CD4-positive, CD25-positive, alpha-beta regulatory T cell (primary cell): ENCODE data around the gene SETBP1. TPM values are rescaled to one million over a fixed set of nuclear protein-coding genes. Genes with fewer than 3 reads are reported as not detected.

Experiments
- ATAC-seq, 2 donors: fragments of 150-1000 bp; cut with Tn5 transposase; one replicate each; pipeline ENCODE4 v1.10.0; 2021; ENCODE audit warnings: low read depth in 2 of 2, moderate number of reproducible peaks in 2 of 2, moderate library complexity in 1 of 2
- DNase-seq, 3 donors: peaks; one replicate each; pipeline versions ENCODE4 v3.0.0 to v3.0.0-alpha.2; 2012 to 2022; ENCODE audit warnings: mixed read lengths in 1 of 3
- H3K27ac ChIP-seq: one replicate; pipeline ENCODE4 v1.7.0; 2013; ENCODE audit warnings: mild to moderate bottlenecking, low read length; ENCODE audit not compliant: insufficient read depth, poor library complexity, severe bottlenecking
- H3K27me3 ChIP-seq: one replicate; pipeline ENCODE4 v1.7.0; 2013; ENCODE audit warnings: low read length; ENCODE audit not compliant: control insufficient read depth, insufficient read depth
- H3K36me3 ChIP-seq: one replicate; pipeline ENCODE4 v1.7.0; 2013; ENCODE audit warnings: mild to moderate bottlenecking, low read length, moderate library complexity; ENCODE audit not compliant: control insufficient read depth, insufficient read depth
- H3K4me1 ChIP-seq: 2 replicates; pipeline ENCODE4 v1.7.0; 2013; ENCODE audit warnings: mild to moderate bottlenecking, low read length; ENCODE audit not compliant: insufficient read depth, control insufficient read depth, poor library complexity, severe bottlenecking
- H3K4me3 ChIP-seq: one replicate; pipeline ENCODE4 v1.7.0; 2013; ENCODE audit warnings: low read depth, mild to moderate bottlenecking, low read length, moderate library complexity
- H3K9me3 ChIP-seq, 2 experiments: 1 replicate in 1 of 2; 2 replicates in 1 of 2; pipeline ENCODE4 v1.7.0; 2013; ENCODE audit warnings: low read length in 2 of 2, mild to moderate bottlenecking in 1 of 2, moderate library complexity in 1 of 2; ENCODE audit not compliant: control insufficient read depth in 2 of 2
- H3K27ac Mint-ChIP-seq, 3 donors: one replicate each; pipeline ENCODE4 v1.8.0; 2020 to 2022; ENCODE audit warnings: mild to moderate bottlenecking in 3 of 3, mixed read lengths in 3 of 3, moderate library complexity in 2 of 3
- H3K27me3 Mint-ChIP-seq: one replicate; pipeline ENCODE4 v1.8.0; 2022; ENCODE audit warnings: mild to moderate bottlenecking, mixed read lengths
- H3K36me3 Mint-ChIP-seq: one replicate; pipeline ENCODE4 v1.8.0; 2020; ENCODE audit warnings: mixed read lengths
- H3K4me1 Mint-ChIP-seq, 4 donors: one replicate each; pipeline ENCODE4 v1.8.0; 2020 to 2022; ENCODE audit warnings: mixed read lengths in 4 of 4, mild to moderate bottlenecking in 1 of 4
- H3K4me3 Mint-ChIP-seq, 4 donors: one replicate each; pipeline ENCODE4 v1.8.0; 2020 to 2022; ENCODE audit warnings: mild to moderate bottlenecking in 4 of 4, mixed read lengths in 4 of 4, moderate library complexity in 3 of 4
- H3K9me3 Mint-ChIP-seq, 7 donors: one replicate each; pipeline ENCODE4 v1.8.0; 2020 to 2022; ENCODE audit warnings: mixed read lengths in 7 of 7, mild to moderate bottlenecking in 3 of 7, moderate library complexity in 2 of 7
- polyA plus RNA-seq, 4 donors: library from polyadenylated mRNA; unstranded; fragments of 300-500 nt; fragmentation: Illumina TruSeq; gene quantifications; one replicate each; pipeline ENCODE4 v1.2.3, GENCODE V29; 2021
- total RNA-seq: library from RNA; stranded (reverse); gene quantifications from one replicate; pipeline ENCODE4 v1.2.3, GENCODE V29; 2022

Gene SETBP1
- total and polyA plus RNA-seq, 5 donors from 2014 or later, result 0.32 to 1.6 (median 0.38) TPM; not detected in 2

- no peak overlapping the region for H3K4me3 ChIP-seq
- H3K9me3 ChIP-seq, result no peaks in the 10 kb centered on the region
- no peaks in the 10 kb centered on the region for H3K27me3 ChIP-seq
- H3K27ac Mint-ChIP-seq, result peak overlapping the region in 2 of 3 donors; percentile 84 to 91
- no peaks in the 10 kb centered on the region for H3K27me3 Mint-ChIP-seq
- no peaks in the 10 kb centered on the region for H3K36me3 Mint-ChIP-seq
- H3K9me3 Mint-ChIP-seq, result no peaks in the 10 kb centered on the region
- H3K36me3 ChIP-seq, result no peaks in the 10 kb centered on the region
- peaks cover 39 to 75% (median 54%) of the 10 kb centered on the region in 4 donors for H3K4me1 Mint-ChIP-seq
- H3K4me1 ChIP-seq, result peaks cover 41% of the 10 kb centered on the region
- H3K4me3 Mint-ChIP-seq, result peak overlapping the region in 2 of 4 donors; percentile 34 to 49
- DNase-seq (no peak), ATAC-seq (no peak)
- H3K27ac ChIP-seq, result no peak overlapping the region
Observed at GRCh38 chr18:44727291-44727690, 46.6 kb downstream of the SETBP1 start.

DNA sequence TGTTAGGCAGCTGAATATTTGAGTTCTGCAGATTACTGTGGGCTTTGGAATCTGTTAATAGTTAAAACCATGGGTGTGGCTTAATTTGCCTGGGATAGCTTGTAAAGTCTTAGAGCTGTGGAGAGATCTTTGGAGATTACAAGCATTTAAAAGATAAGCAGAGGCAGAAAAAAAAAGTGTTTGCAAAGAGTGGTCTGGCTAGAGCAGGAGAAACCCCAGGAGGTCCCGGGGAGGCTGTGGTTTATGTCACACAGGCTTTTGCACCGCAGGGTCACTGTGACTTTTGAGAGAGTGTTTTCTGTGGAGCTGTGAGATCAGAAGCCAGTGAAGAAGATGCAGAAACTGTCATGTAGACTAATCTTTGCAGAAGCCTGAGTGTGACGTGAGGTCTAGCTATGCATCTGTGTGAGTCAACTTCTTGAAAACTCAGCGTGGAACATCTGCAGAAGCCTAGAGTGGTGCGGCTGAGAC is 49.0 kb downstream of the SETBP1 start:
- no peak overlapping the region for H3K27ac ChIP-seq
- peak overlapping the region in 2 of 4 donors; percentile 0 to 15 for H3K4me3 Mint-ChIP-seq
- peaks cover 35 to 55% (median 40%) of the 10 kb centered on the region in 4 donors for H3K4me1 Mint-ChIP-seq

DNA sequence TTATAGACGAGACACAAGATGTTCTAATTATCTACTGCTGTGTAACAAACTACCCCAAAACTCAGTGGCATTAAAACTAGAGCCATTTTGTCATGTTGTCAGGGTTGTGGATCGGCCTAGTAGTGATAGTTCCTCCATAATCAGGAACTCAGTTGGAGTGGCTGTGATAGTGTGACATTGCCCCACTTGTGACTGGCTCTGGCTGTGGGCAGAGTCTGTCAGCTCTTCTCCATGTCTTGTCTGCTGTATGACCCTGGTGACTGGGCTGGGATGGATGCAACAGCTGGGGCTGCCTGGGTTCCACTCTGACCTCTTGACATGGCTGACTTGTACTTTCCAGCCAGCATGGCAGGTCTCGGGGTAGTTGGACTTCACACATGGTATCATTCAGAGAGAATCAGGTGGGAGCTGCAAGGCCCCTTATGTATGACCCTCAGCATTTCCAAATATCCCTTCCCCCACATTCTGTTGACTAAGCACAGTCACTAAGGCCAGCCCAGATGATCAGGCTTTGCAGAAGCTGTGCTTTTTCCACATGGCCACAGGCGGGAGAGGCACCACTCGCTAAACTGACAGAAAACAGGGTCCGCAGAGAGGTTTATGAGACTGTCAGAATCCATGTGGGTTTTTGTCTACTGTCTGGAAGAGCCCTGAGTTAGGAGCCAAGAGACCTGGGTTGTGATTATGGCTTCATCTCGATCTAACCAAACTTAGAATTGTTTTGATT is 50.3 kb downstream of the SETBP1 start:
- no peak overlapping the region for H3K4me3 Mint-ChIP-seq
- H3K36me3 Mint-ChIP-seq, result no peaks in the 10 kb centered on the region
- H3K9me3 ChIP-seq, result no peaks in the 10 kb centered on the region
- H3K4me3 ChIP-seq, result no peak overlapping the region
- no peaks in the 10 kb centered on the region for H3K36me3 ChIP-seq
- ATAC-seq (no peak), DNase-seq (no peak)
- H3K27me3 ChIP-seq, result no peaks in the 10 kb centered on the region
- H3K27me3 Mint-ChIP-seq, result no peaks in the 10 kb centered on the region
- peak overlapping the region in 1 of 3 donors; percentile 90 for H3K27ac Mint-ChIP-seq
- H3K4me1 Mint-ChIP-seq, result peaks cover 23 to 42% (median 33%) of the 10 kb centered on the region in 4 donors
- no peaks in the 10 kb centered on the region for H3K9me3 Mint-ChIP-seq
- peaks cover 17% of the 10 kb centered on the region for H3K4me1 ChIP-seq
- H3K27ac ChIP-seq, result no peak overlapping the region

More for the DNA sequence above, 49.0 kb downstream of the SETBP1 start:
- H3K36me3 Mint-ChIP-seq, result no peaks in the 10 kb centered on the region
- ATAC-seq (peak in 1 of 2 donors; percentile 39), DNase-seq (no peak)
- no peaks in the 10 kb centered on the region for H3K9me3 ChIP-seq
- H3K27me3 Mint-ChIP-seq, result no peaks in the 10 kb centered on the region
- H3K27me3 ChIP-seq, result no peaks in the 10 kb centered on the region
- H3K9me3 Mint-ChIP-seq, result no peaks in the 10 kb centered on the region
- peaks cover 30% of the 10 kb centered on the region for H3K4me1 ChIP-seq
- H3K4me3 ChIP-seq, result no peak overlapping the region
- no peak overlapping the region for H3K27ac Mint-ChIP-seq
- H3K36me3 ChIP-seq, result no peaks in the 10 kb centered on the region

GRCh38 chr18:44731530-44732237 is 51.0 kb downstream of the SETBP1 start:
- Histone ChIP-seq H3K36me3 (no peaks in the 10 kb centered on the region), H3K27me3 (no peaks in the 10 kb centered on the region), H3K9me3 (no peaks in the 10 kb centered on the region), H3K27ac (no peak overlapping the region), H3K4me3 (no peak overlapping the region), H3K4me1 (peaks cover 10% of the 10 kb centered on the region)
- no peak for ATAC-seq
- H3K27me3 Mint-ChIP-seq, result no peaks in the 10 kb centered on the region
- H3K4me1 Mint-ChIP-seq, result peaks cover 16 to 35% (median 26%) of the 10 kb centered on the region in 4 donors
- no peak for DNase-seq
- H3K9me3 Mint-ChIP-seq, result no peaks in the 10 kb centered on the region
- no peak overlapping the region for H3K4me3 Mint-ChIP-seq
- no peaks in the 10 kb centered on the region for H3K36me3 Mint-ChIP-seq
- peak overlapping the region in 1 of 3 donors; percentile 40 for H3K27ac Mint-ChIP-seq

DNA sequence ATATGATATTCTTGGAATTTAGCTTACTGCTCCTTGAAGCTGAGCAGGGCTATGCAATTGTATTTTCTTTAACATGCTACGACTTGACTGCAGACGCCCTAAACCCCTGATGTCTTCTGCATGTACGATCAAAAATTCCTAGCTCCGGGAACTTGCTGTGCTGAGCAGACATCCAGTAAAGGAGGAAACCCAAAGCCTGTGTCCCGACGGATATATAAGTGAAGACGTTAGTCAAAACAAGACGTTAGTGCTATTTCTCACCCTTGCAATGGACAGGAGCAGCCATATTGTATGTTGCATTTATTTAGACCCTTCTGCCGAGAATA is 51.5 kb downstream of the SETBP1 start:
- no peaks in the 10 kb centered on the region for H3K36me3 Mint-ChIP-seq
- no peak for ATAC-seq
- no peaks in the 10 kb centered on the region for H3K9me3 Mint-ChIP-seq
- Histone ChIP-seq H3K4me3 (no peak overlapping the region), H3K4me1 (peaks cover 5% of the 10 kb centered on the region), H3K36me3 (no peaks in the 10 kb centered on the region), H3K27me3 (no peaks in the 10 kb centered on the region), H3K9me3 (no peaks in the 10 kb centered on the region), H3K27ac (no peak overlapping the region)
- no peak overlapping the region for H3K4me3 Mint-ChIP-seq
- no peak for DNase-seq
- no peaks in the 10 kb centered on the region for H3K27me3 Mint-ChIP-seq
- no peak overlapping the region for H3K27ac Mint-ChIP-seq
- peaks cover 12 to 33% (median 22%) of the 10 kb centered on the region in 4 donors for H3K4me1 Mint-ChIP-seq

- no peaks in the 10 kb centered on the region for H3K27me3 Mint-ChIP-seq
- no peak overlapping the region for H3K4me3 ChIP-seq
- no peak overlapping the region for H3K27ac ChIP-seq
- no peaks in the 10 kb centered on the region for H3K9me3 Mint-ChIP-seq
- peaks cover 8 to 33% (median 19%) of the 10 kb centered on the region in 4 donors for H3K4me1 Mint-ChIP-seq
- no peaks in the 10 kb centered on the region for H3K9me3 ChIP-seq
- H3K4me1 ChIP-seq, result peaks cover 1% of the 10 kb centered on the region
- ATAC-seq (no peak), DNase-seq (no peak)
- H3K36me3 Mint-ChIP-seq, result no peaks in the 10 kb centered on the region
- H3K4me3 Mint-ChIP-seq, result no peak overlapping the region
- H3K36me3 ChIP-seq, result no peaks in the 10 kb centered on the region
- H3K27me3 ChIP-seq, result no peaks in the 10 kb centered on the region
- H3K27ac Mint-ChIP-seq, result no peak overlapping the region
Observed at GRCh38 chr18:44732599-44732998, 51.9 kb downstream of the SETBP1 start.

DNA sequence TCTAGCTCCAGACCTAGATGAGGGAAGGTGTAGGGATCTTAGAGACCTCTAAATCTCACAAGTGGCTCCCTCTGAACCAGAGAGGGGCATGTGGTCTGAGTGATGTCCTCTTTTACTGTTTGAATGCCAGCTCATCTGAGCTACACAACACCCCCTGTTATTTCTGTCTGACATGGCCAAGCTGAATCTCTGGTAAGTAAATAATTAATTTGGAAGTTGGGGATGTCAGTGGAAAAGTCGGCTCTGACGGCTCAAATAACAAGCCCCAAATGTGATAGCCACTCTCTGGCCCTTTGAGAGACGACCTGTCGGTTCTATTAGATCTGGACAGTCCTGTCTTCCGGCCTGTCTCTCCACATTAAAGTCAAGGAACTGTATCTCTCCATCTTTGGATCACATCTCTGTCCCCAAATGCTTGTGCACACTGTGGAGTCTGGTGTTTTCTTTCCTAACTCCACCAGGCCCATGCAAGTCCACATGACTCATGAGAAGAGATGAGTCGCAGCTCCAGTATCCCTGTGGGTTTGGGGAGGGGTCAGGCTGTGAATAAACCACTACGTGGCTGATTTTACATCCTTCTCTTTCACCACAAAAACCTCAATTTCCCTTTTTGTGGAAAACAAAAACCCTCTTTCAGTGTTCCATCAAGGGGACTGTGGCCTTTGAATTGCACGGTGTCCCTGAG is 52.5 kb downstream of the SETBP1 start:
- Mint-ChIP-seq H3K36me3 (no peaks in the 10 kb centered on the region), H3K27me3 (no peaks in the 10 kb centered on the region), H3K27ac (no peak overlapping the region), H3K9me3 (no peaks in the 10 kb centered on the region), H3K4me1 (peaks cover 8 to 33% (median 18%) of the 10 kb centered on the region in 4 donors), H3K4me3 (no peak overlapping the region)
- no peaks in the 10 kb centered on the region for H3K9me3 ChIP-seq
- DNase-seq (no peak), ATAC-seq (peak; percentile 16 to 35)
- H3K4me3 ChIP-seq, result no peak overlapping the region
- no peaks in the 10 kb centered on the region for H3K36me3 ChIP-seq
- no peak overlapping the region for H3K27ac ChIP-seq
- no peaks in the 10 kb centered on the region for H3K4me1 ChIP-seq
- H3K27me3 ChIP-seq, result no peaks in the 10 kb centered on the region
